GM18508 (cell line): ENCODE results near the gene CD79B.
"Not testable (repeated sequence)": the region's sequence is repeated elsewhere in the genome, so short reads cannot be mapped to it uniquely, and the experiment has no call there.

Experiments
- ATAC-seq: cut with Tn5 transposase; IDR thresholded peaks from one replicate; pipeline ENCODE4 v1.9.1; 2021; ENCODE audit warnings: moderate number of reproducible peaks; ENCODE audit not compliant: insufficient read depth, unreplicated experiment

The CD79B gene

DNA sequence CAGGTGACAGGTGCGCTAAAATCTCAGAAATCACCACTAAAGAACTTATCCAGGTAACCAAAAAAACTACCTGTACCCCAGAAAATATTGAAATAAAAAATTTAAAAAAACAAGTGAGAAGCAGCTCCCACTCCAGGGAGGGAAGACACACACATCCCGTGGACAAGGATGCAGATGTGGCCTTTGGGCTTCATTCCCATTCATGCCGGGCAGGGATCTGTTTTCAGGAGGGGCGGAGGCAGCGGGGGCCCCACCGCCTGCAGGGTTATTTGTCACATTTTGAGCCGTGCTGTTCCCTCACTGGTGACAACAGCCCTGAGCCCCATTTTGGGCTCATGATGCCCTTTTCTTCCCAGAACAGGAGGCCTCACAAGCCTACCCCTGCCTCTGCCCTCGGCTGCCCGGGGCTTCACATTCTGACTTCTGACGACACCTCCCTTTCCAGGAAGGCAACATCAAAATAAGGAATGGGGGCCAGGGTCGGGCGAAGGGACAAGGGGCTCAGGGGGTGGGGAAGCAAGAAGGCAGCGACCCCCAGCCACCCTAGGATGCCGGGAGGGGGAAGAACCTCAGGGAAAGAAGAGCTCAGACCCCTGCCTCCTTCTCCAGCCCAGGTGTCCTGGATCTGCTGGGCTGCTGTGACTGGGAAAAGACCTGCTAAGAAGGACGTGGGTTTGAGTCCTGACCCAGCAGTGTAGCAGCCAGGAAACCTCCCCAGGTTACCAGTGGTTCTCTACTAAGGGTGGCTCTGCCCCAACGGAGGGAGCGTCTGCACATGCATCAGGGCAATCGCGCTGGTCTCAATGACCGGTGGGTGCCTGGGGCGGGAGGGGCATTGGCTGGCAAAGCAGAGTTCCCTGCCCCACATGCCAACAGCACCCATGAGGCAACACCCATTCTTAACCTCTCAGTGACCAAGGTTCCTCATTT lies 2.3 kb upstream of the CD79B start:
- ATAC-seq, result no peak

DNA sequence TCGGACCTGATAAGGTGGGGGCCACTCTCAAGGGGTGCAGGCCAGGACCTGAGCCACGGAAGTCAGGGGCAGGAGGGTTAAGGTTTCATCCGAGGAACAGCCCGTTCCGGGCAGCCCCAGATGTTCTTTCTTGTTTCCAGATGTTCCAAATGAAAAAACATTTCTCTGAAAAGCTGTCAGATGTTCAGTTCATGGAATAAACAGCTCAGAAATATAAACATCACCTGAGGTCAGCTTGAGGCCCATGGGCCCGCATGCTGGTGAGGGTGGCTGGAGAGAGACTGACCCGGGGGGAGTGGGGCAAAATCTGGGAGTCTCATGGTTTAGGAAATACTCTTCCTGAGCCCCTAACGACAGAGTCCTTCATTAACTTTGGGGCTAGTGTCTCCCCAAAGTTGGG lies 1.5 kb upstream of the CD79B start:
- no peak for ATAC-seq

DNA sequence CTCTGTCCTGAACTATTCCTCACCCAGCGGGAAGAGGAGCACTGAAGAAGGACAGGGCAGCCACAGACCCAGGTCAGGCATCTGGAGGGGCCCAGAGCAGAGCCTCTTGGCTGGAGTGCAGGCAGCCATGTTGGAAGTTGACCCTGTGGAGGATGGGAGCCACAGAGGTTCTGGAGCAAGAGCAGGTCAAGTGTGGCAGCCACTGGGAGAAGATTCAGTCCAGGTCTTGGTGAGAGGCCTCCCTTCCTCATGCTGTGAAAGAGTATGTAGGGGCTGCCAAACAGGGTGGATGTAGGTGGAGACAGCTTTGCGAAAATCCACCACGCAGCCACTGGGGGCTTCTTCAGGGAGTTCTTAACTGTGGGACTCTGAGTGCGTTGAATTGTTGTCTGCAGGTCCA lies 590 bp upstream of the CD79B start:
- ATAC-seq, result no peak

DNA sequence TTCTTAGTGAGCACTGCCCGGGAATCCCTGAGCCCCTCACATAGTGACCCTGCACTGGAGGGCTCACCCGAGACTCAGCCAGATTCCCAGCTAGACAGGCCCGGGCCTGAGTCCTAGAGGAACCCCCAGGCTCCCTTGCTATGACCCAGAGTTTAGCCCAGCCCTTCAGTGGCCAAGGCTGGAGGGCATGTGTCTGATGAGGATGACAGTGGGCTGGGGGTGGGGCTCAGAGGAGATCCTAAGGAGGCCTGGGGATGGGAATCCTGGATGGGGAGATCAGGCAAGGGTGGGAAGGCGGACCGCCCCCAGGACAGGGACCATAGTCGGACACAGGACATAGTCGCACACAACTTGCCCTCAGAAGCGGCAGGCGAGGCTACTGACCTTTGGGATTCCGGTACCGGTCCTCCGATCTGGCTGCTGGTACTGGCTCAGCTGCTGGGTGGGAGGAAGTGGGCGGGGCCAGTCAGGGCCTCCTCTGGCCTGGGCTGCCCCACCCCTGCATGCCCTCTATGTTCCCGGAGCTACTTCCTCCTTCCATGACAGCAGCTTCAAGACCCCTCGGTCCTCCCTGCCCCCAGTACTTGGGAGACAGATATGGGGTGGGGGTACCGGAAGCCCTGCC lies 1.1 kb downstream of the CD79B start:
- no peak for ATAC-seq

DNA sequence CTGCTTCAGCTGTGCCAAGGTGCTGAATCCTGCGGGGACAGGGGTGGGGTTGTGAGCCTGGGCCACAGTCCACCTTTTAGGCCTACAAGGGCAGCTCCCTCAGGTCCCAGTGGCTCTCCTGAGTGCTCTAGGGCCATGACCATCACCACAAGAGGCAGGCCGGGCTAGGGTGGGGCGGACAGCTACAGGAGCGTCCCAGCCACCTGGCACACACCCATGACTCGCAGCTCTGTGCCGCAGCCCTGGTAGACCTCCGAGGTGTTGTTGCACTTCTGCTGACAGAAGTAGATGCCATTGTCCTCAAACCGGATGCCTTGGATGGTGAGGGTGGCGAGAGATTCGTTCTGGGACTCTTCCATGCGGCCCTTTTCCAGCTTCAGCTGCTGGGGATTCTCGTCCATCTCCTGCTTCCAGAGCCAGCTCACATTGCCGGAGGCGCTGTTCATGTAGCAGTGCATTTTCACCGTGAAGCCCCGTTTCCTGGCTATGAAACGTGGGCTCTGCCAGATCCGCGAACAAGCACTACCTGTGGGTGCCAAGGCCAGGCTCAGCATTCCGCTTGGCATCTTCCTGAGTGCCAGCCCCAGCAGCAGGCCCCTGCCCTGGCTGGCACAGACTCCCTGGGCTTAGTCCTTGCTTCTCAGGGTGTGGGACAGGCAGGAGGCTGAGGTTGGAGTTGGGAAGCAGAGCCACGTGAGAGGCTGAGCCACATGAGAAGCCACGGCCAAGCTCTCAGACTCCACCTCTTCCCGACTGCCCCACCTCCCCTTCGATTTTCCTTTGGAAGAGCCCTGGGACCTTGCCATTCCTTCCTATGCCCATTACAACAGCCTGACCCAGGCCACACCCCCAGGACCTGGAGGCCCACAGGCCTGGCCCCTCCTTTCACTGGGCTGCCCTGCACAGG lies 2.0 kb downstream of the CD79B start:
- ATAC-seq, result no peak

DNA sequence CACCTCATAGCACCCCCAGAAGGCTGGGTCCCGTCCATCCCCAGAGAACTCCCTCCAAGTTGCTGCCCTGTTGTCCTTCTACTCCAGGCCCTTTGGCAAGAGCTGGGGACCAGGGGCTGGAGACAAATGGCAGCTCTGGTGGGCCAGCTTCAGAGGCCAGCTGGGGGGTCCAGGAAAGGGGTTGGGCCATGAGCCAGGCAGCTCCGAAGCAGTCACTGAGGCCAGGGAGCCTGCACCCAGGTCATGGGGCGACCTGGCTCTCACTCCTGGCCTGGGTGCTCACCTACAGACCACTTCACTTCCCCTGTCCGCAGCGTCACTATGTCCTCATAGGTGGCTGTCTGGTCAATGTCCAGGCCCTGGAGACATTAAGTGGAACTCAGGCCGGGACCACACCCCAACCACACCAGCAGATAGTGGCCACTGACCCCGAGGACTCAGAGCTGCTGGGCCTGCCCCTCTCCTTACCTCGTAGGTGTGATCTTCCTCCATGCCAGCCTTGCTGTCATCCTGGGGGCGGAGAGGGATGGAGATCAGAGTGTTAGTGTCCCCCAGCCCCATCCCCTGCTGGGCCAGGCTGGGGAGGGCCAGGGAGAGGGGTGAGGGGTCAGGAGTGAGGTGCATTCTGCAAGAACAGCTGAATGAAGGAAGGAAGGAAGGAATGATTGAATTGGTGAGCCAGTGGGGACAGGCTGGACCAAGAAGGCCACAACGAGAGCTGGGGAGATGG lies 3.0 kb downstream of the CD79B start:
- no peak for ATAC-seq

DNA sequence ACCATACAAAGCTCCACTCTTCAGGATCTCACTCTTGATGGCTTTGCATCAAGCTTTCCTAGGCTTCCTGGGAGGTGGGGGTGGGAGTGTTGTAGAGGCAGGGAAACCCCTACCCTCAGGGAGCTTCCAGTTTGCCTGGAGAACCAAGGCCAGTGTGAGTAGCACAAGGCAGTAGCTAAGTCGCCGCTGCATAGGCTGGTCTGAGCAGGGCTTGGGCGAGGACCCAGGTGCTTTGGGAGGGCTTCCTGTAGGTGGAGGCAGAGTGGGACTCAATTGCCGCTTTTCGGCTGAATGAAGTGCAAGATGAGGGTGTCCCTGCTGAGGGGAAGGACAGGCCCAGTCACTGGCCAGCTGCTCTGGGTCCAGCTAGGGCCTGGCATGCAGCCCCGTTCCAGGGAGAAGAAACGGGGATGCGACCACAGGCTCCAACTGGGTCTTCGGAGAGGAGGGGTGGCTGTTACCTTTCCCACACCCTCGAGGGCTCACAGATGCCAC lies 3.9 kb downstream of the CD79B start:
- ATAC-seq, result no peak

DNA sequence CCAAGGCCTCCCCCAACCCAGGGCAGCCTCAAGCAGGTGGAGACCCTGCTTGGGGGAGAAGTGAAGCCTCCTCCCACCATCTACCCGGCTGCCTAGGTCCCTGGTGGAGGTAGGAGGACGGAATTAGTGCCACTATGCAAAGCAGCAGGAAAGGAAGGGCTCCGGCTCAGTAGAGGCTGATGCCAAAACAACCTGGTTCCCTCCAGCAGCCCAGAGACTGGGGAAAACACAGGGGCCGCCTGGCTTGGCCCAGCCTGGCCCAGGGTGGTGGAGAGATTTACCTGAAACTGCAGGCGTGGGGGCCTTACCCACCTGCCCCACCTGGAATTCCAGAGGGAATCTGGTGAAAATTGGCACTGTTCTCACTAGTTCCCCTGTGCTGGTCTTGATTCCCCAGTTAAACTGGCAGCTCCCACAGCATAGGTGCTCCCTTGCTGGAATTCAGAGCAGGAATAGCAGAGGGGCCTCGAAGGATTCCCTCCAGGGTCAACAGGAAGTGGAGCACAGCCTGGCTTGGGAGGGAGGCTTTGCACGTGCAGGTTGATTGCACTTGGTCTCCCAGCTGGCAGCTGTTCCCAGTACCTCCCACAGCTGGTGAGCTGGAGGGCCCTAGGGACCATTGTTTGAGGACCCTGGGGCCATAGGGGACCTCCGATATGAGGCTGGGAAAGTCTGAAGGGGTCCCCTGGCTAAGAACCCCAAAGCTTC lies 4.5 kb downstream of the CD79B start:
- ATAC-seq, result no peak

DNA sequence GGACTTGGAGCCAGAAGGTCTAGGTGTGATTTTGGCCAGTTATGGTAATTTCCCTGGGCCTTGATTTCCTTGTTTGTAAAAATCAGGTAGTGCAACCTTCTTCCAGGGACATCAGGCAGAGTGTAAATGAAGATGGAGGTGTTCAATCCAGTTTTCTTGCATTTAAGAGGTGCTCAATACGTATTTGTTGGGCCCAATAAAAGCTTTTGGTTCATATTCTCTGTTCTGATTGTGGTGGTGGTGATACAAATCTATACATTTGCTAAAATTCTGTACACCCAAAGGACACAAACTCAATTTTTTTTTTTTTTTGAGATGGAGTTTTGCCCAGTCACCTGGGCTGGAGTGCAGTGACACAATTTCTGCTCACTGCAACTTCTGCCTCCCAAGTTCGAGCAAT lies 6.0 kb downstream of the CD79B start:
- ATAC-seq, result no peak

DNA sequence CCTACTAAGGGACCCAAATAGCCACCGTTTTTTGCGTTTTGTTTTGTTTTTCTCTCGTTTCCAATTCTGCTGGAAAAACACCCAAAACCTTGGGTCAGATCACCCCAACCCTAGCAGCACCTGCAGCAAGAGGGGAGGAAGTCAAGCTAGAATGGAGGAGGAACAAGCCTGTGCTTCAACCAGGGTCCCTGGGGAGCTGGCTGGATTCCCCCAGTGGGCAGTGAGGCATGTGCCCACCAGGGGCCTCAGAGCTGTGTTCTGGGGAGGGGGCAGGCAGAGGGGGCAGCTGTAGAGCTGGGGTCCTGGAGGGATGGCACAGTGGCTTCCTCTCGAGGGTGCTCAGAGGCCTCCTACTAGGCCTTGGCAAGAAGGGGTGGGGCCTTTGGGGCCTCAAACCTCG lies 6.5 kb downstream of the CD79B start:
- ATAC-seq, result no peak

DNA sequence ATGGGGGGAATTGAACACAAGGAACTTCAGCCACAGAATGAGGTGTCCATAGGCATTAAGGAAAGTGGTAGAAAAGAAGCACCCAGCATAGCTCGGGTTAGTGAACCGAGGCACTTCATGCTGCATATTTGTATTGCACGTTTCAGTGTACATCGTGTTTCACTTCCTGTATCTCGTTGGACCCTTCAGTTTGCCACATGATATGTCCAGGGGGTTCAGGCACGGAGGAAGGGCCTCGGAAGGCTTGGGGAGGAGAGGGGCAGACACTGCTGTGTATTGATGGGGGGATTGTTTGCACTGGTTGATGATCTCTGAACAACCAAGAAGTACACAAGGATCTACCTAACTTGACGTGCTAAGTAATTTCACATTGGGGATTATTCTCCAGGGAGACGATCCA lies 9.7 kb downstream of the CD79B start:
- ATAC-seq, result not testable (repeated sequence)

DNA sequence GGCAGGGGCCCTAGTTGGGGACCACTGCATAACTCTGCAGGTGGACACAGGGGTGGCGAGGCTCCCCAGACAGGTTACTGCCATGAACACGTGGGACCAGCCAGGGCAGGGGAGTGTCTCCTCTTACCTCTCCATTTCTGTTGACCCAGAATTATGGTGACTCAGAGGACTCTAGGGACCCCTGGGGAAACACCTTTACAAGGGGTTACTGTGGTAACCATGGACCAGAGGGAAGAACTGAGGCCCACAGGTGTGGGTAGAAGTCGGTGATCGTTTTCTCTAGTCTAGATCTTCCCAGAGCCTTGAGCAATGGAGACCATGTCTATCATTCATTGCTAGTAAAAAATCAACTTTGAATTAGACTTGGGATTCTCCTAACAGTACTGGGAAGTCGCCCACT lies 11.4 kb downstream of the CD79B start:
- not testable (repeated sequence) for ATAC-seq

DNA sequence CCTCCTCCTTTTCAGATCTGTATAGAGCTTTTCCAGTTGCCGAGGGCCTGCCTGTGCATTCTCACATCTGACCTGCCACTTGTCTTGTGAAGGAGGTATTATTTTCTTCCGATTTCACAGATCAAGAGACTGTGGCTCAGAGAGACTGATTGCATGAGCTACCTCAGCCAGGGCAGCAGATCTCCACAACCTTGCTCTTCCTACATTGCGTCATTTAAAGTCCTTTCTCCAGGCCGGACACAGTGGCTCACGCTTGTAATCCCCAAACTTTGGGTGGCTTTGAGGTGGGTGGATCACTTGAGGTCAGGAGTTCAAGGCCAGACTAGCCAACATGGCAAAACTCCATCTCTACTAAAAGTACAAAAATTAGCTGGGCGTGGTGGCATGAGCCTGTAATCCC lies 12.1 kb downstream of the CD79B start:
- not testable (repeated sequence) for ATAC-seq

DNA sequence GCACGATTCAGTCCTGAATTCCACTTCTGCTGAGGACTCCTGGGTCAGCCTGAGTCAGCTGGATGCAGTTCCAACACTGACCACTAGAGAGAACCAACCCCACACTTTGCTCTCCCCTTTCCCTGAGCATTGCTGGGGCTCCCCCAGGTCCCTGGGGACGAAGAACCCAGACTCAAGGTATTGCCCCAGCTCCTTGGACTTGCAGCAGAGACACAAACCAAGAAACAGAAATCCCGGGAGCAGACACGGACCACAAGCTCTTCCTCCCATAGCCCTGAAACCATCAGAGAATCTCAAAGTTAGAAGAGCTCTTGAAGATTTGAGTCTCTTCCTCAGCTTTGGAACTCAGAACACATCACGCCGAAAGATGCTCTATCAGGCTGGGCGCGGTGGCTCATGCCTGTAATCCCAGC lies 12.8 kb downstream of the CD79B start:
- no peak for ATAC-seq

DNA sequence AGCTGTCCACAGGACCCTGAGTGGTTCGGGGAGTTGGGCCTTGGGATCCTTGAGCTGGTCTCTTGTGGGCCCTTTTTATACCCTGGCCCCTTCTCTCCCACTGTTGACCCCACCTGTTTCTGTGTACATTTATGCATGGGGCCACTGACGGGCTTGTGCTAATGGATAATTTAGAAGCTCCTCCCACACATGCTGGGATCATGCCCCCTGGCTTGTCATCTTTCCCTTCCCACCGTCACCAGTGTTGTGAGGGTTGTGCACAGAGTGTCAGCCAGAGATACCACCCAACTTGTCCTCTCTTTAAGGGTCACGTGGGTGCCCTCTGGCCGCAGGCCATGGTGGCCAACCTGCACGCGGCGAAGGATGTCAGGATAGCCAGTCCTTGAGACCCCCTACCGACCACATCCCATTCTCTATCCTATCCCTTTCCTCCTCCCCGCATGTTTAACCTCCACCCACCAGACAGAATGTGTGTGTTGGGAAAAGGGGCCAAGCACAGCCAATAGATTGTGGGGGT lies 13.3 kb downstream of the CD79B start, which contains the start of gene GH1:
TSS of gene GH1 (minus strand) at position 51 of the 517 bp plus-strand sequence. CDS start 63 bp downstream, outside the sequence.
- not testable (repeated sequence) for ATAC-seq

DNA sequence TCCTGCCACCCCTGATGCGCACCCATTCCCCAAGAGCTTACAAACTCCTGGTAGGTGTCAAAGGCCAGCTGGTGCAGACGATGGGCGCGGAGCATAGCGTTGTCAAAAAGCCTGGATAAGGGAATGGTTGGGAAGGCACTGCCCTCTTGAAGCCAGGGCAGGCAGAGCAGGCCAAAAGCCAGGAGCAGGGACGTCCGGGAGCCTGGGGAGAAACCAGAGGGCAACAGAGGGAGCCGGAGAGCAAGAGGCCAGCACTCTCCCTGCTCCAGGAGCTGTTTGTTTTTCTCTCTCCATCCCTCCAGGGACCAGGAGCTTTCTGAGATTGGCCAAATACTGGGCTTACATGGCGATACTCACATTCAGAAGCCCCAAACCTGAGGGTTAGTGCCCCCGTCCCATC lies 13.8 kb downstream of the CD79B start:
- no peak for ATAC-seq

DNA sequence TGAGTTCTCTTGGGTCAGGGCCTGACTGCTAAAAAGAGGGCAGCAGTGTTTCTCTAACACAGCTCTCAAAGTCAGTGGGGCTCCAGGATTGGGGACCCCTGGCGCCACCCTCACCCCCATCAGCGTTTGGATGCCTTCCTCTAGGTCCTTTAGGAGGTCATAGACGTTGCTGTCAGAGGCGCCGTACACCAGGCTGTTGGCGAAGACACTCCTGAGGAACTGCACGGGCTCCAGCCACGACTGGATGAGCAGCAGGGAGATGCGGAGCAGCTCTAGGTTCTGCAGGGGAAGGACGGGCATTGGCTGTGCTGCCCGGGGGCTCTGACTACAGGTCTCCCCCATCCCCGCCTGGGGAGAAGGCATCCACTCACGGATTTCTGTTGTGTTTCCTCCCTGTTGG lies 14.5 kb downstream of the CD79B start:
- no peak for ATAC-seq

DNA sequence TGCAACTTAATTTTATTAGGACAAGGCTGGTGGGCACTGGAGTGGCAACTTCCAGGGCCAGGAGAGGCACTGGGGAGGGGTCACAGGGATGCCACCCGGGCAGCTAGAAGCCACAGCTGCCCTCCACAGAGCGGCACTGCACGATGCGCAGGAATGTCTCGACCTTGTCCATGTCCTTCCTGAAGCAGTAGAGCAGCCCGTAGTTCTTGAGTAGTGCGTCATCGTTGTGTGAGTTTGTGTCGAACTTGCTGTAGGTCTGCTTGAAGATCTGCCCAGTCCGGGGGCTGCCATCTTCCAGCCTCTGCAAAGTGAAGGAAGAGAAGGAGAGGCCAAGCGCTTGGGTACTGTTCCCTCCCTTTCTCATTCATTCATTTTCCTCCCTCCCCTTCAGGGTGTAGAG lies 14.9 kb downstream of the CD79B start:
- ATAC-seq, result not testable (repeated sequence)
